ENCODE results near the gene KDM2B. TPM values are rescaled to one million over a fixed set of nuclear protein-coding genes. Genes with fewer than 3 reads are reported as not detected.

Gene KDM2B
- total and polyA plus RNA-seq, 2 experiments from 2014 or later = 59.4 to 161 TPM

GRCh38 chr12:121495746-121496145 is 85.1 kb downstream of the KDM2B start:
- no peak for DNase-seq (ENCODE audit: low spot score)
- Histone ChIP-seq H3K4me3 (no peak overlapping the region), H3K4me1 (ENCODE audit: insufficient read depth) (peaks cover 14% of the 10 kb centered on the region; the same call in 1 of the 2 replicates), H3F3A (replicated peaks; ENCODE audit: low read depth) (peaks cover 21% of the 10 kb centered on the region), H3K9me2 (ENCODE audit: insufficient read depth) (no peaks in the 10 kb centered on the region), H3K36me3 (ENCODE audit: insufficient read depth) (peaks cover 15% of the 10 kb centered on the region), H3K4me2 (no peak overlapping the region), H3K27me3 (ENCODE audit: insufficient read depth) (no peaks in the 10 kb centered on the region), H3K79me2 (replicated peaks; ENCODE audit: insufficient read depth) (peaks cover 56% of the 10 kb centered on the region), H3K27ac (ENCODE audit: low read depth) (0 out of 2 replicates have a peak overlapping the region, but pooled peaks have one; percentile 45), H2AFZ (no peak overlapping the region), H4K20me1 (replicated peaks; ENCODE audit: insufficient read depth) (peaks cover 39% of the 10 kb centered on the region)
- Mint-ChIP-seq H3K4me3 (no peak overlapping the region), H3K9me3 (no peaks in the 10 kb centered on the region), H3K36me3 (ENCODE audit: low read depth) (peaks cover 53% of the 10 kb centered on the region), H3K4me1 (peaks cover 18% of the 10 kb centered on the region), H3K27me3 (ENCODE audit: insufficient read depth, low read depth, poor library complexity) (peaks cover 17% of the 10 kb centered on the region), H3K27ac (no peak overlapping the region)
- ATAC-seq = no peak
- TF ChIP-seq POLR2AphosphoS5 (IDR thresholded peaks at IDR 0.05; ENCODE audit: low read depth) (no peak), CREB1 (CRISPR knock-in tag; IDR thresholded peaks at IDR 0.05; ENCODE audit: low read depth) (no peak), ETS1 (IDR thresholded peaks at IDR 0.05) (no peak), NANOG (IDR thresholded peaks at IDR 0.05; ENCODE audit: borderline replicate concordance) (no peak), ZNF114 (CRISPR knock-in tag; IDR thresholded peaks at IDR 0.05) (no peak), JUNB (IDR thresholded peaks at IDR 0.05; ENCODE audit: unreplicated experiment) (no peak), STAT1 (IDR thresholded peaks at IDR 0.05; ENCODE audit: unreplicated experiment) (no peak), EZH2phosphoT487 (IDR thresholded peaks at IDR 0.05; ENCODE audit: unreplicated experiment) (no peak), ZNF331 (CRISPR knock-in tag; IDR thresholded peaks at IDR 0.05; ENCODE audit: low read depth) (no peak), EZH2 (IDR thresholded peaks at IDR 0.05; ENCODE audit: low read depth, unreplicated experiment) (no peak)
- TF ChIP-seq, protein P1, sequence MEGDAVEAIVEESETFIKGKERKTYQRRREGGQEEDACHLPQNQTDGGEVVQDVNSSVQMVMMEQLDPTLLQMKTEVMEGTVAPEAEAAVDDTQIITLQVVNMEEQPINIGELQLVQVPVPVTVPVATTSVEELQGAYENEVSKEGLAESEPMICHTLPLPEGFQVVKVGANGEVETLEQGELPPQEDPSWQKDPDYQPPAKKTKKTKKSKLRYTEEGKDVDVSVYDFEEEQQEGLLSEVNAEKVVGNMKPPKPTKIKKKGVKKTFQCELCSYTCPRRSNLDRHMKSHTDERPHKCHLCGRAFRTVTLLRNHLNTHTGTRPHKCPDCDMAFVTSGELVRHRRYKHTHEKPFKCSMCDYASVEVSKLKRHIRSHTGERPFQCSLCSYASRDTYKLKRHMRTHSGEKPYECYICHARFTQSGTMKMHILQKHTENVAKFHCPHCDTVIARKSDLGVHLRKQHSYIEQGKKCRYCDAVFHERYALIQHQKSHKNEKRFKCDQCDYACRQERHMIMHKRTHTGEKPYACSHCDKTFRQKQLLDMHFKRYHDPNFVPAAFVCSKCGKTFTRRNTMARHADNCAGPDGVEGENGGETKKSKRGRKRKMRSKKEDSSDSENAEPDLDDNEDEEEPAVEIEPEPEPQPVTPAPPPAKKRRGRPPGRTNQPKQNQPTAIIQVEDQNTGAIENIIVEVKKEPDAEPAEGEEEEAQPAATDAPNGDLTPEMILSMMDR (conservative IDR thresholded peaks at IDR 0.05; ENCODE audit: low read depth in 2 of 2) = no peak
- TF ChIP-seq, protein P2, sequence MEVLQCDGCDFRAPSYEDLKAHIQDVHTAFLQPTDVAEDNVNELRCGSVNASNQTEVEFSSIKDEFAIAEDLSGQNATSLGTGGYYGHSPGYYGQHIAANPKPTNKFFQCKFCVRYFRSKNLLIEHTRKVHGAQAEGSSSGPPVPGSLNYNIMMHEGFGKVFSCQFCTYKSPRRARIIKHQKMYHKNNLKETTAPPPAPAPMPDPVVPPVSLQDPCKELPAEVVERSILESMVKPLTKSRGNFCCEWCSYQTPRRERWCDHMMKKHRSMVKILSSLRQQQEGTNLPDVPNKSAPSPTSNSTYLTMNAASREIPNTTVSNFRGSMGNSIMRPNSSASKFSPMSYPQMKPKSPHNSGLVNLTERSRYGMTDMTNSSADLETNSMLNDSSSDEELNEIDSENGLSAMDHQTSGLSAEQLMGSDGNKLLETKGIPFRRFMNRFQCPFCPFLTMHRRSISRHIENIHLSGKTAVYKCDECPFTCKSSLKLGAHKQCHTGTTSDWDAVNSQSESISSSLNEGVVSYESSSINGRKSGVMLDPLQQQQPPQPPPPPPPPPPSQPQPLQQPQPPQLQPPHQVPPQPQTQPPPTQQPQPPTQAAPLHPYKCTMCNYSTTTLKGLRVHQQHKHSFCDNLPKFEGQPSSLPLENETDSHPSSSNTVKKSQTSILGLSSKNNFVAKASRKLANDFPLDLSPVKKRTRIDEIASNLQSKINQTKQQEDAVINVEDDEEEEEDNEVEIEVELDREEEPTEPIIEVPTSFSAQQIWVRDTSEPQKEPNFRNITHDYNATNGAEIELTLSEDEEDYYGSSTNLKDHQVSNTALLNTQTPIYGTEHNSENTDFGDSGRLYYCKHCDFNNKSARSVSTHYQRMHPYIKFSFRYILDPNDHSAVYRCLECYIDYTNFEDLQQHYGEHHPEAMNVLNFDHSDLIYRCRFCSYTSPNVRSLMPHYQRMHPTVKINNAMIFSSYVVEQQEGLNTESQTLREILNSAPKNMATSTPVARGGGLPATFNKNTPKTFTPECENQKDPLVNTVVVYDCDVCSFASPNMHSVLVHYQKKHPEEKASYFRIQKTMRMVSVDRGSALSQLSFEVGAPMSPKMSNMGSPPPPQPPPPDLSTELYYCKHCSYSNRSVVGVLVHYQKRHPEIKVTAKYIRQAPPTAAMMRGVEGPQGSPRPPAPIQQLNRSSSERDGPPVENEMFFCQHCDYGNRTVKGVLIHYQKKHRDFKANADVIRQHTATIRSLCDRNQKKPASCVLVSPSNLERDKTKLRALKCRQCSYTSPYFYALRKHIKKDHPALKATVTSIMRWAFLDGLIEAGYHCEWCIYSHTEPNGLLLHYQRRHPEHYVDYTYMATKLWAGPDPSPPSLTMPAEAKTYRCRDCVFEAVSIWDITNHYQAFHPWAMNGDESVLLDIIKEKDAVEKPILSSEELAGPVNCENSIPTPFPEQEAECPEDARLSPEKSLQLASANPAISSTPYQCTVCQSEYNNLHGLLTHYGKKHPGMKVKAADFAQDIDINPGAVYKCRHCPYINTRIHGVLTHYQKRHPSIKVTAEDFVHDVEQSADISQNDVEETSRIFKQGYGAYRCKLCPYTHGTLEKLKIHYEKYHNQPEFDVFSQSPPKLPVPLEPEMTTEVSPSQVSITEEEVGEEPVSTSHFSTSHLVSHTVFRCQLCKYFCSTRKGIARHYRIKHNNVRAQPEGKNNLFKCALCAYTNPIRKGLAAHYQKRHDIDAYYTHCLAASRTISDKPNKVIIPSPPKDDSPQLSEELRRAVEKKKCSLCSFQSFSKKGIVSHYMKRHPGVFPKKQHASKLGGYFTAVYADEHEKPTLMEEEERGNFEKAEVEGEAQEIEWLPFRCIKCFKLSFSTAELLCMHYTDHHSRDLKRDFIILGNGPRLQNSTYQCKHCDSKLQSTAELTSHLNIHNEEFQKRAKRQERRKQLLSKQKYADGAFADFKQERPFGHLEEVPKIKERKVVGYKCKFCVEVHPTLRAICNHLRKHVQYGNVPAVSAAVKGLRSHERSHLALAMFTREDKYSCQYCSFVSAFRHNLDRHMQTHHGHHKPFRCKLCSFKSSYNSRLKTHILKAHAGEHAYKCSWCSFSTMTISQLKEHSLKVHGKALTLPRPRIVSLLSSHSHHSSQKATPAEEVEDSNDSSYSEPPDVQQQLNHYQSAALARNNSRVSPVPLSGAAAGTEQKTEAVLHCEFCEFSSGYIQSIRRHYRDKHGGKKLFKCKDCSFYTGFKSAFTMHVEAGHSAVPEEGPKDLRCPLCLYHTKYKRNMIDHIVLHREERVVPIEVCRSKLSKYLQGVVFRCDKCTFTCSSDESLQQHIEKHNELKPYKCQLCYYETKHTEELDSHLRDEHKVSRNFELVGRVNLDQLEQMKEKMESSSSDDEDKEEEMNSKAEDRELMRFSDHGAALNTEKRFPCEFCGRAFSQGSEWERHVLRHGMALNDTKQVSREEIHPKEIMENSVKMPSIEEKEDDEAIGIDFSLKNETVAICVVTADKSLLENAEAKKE (CRISPR knock-in tag; IDR thresholded peaks at IDR 0.05) = no peak
- TF ChIP-seq, protein P3, sequence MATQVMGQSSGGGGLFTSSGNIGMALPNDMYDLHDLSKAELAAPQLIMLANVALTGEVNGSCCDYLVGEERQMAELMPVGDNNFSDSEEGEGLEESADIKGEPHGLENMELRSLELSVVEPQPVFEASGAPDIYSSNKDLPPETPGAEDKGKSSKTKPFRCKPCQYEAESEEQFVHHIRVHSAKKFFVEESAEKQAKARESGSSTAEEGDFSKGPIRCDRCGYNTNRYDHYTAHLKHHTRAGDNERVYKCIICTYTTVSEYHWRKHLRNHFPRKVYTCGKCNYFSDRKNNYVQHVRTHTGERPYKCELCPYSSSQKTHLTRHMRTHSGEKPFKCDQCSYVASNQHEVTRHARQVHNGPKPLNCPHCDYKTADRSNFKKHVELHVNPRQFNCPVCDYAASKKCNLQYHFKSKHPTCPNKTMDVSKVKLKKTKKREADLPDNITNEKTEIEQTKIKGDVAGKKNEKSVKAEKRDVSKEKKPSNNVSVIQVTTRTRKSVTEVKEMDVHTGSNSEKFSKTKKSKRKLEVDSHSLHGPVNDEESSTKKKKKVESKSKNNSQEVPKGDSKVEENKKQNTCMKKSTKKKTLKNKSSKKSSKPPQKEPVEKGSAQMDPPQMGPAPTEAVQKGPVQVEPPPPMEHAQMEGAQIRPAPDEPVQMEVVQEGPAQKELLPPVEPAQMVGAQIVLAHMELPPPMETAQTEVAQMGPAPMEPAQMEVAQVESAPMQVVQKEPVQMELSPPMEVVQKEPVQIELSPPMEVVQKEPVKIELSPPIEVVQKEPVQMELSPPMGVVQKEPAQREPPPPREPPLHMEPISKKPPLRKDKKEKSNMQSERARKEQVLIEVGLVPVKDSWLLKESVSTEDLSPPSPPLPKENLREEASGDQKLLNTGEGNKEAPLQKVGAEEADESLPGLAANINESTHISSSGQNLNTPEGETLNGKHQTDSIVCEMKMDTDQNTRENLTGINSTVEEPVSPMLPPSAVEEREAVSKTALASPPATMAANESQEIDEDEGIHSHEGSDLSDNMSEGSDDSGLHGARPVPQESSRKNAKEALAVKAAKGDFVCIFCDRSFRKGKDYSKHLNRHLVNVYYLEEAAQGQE (IDR thresholded peaks at IDR 0.05; ENCODE audit: unreplicated experiment) = no peak

All from GM23338 (cell line).